H1 (cell line): ENCODE measurements around the gene PKD1. TPM values are rescaled to one million over a fixed set of nuclear protein-coding genes. Genes with fewer than 3 reads are reported as not detected.

Experiments used
- CTCF ChIA-PET: fragments of 300-600 bp; sonication (Branson Sonifier 250); formaldehyde crosslinking; loops from one replicate; lab custom pipeline; 2021; ENCODE audit not compliant: partially characterized antibody; lab: Charles Lee
- POLR2A ChIA-PET: fragments of 300-600 bp; sonication (Branson Sonifier 250); formaldehyde crosslinking; loops from one replicate; lab custom pipeline; 2021; ENCODE audit warnings: inconsistent platforms; ENCODE audit not compliant: partially characterized antibody; lab: Charles Lee
- DNase-seq, 2 experiments: peaks; one replicate each; pipeline versions ENCODE4 v3.0.0 to v3.0.0-alpha.2; 2010 to 2022; ENCODE audit warnings: low spot score in 2 of 2, low read depth in 1 of 2, mixed read lengths in 1 of 2
- FAIRE-seq: peaks from 2 replicates; lab custom pipeline; 2011; peaks lifted over from hg19 to GRCh38; lab: Jason Lieb, UNC
- H2AFZ ChIP-seq: 2 replicates; pipeline ENCODE4 v1.8.1; 2012; ENCODE audit warnings: low read length, inconsistent platforms
- H2AK5ac ChIP-seq: 2 replicates; pipeline ENCODE4 v1.6.1; 2013; ENCODE audit warnings: low read depth, low read length
- H2BK120ac ChIP-seq: replicated peaks from 2 replicates; pipeline ENCODE3; 2013; ENCODE audit warnings: low read depth, low read length, inconsistent platforms
- H2BK12ac ChIP-seq: 2 replicates; pipeline ENCODE4 v1.6.1; 2013; ENCODE audit warnings: low read depth, low read length
- H2BK15ac ChIP-seq: 2 replicates; pipeline ENCODE4 v1.6.1; 2013; ENCODE audit warnings: low read length
- H2BK20ac ChIP-seq: 2 replicates; pipeline ENCODE4 v1.6.1; 2013; ENCODE audit warnings: low read length
- H2BK5ac ChIP-seq: 2 replicates; pipeline ENCODE4 v1.6.1; 2013; ENCODE audit warnings: low read depth, low read length
- H3K14ac ChIP-seq: 2 replicates; pipeline ENCODE4 v1.6.1; 2013; ENCODE audit warnings: inconsistent platforms; ENCODE audit not compliant: insufficient read length
- H3K18ac ChIP-seq: 2 replicates; pipeline ENCODE4 v1.6.1; 2013; ENCODE audit warnings: low read length; ENCODE audit errors: extremely low read depth
- H3K23ac ChIP-seq: 2 replicates; pipeline ENCODE4 v1.6.1; 2013; ENCODE audit warnings: inconsistent platforms; ENCODE audit not compliant: insufficient read length
- H3K23me2 ChIP-seq: 2 replicates; pipeline ENCODE4 v1.6.1; 2013; ENCODE audit warnings: low read depth, low read length
- H3K27ac ChIP-seq: 2 replicates; pipeline ENCODE4 v1.6.1; 2011; ENCODE audit warnings: low read depth, low read length, inconsistent platforms
- H3K27me3 ChIP-seq, 4 experiments: replicated peaks in 1 of 4; 1 replicate in 1 of 4; 2 replicates in 3 of 4; pipeline versions ENCODE4 v1.6.1 to v1.8.1; 2011 to 2013; ENCODE audit warnings: low read length in 3 of 4, mild to moderate bottlenecking in 3 of 4, inconsistent platforms in 2 of 4, mixed read lengths in 2 of 4, moderate library complexity in 1 of 4; ENCODE audit not compliant: control insufficient read depth in 3 of 4, insufficient read depth in 3 of 4; ENCODE audit errors: extremely low read depth in 1 of 4
- H3K36me3 ChIP-seq, 4 experiments: 2 replicates each; pipeline versions ENCODE4 v1.6.1 to v1.8.1; 2011 to 2013; ENCODE audit warnings: mild to moderate bottlenecking in 4 of 4, low read length in 3 of 4, moderate library complexity in 2 of 4, control low read depth in 1 of 4, inconsistent platforms in 1 of 4; ENCODE audit not compliant: insufficient read depth in 4 of 4, control insufficient read depth in 2 of 4
- H3K4ac ChIP-seq: replicated peaks from 2 replicates; pipeline ENCODE3; 2013; ENCODE audit warnings: low read length, low read depth, mixed read lengths, inconsistent platforms; ENCODE audit not compliant: insufficient read length
- H3K4me1 ChIP-seq, 4 experiments: replicated peaks in 1 of 4; 1 replicate in 1 of 4; 2 replicates in 3 of 4; pipeline versions ENCODE4 v1.6.1 to v1.8.1; 2011 to 2013; ENCODE audit warnings: low read length in 3 of 4, inconsistent platforms in 2 of 4, mixed read lengths in 1 of 4; ENCODE audit not compliant: insufficient read depth in 4 of 4, control insufficient read depth in 3 of 4
- H3K4me2 ChIP-seq, 2 experiments: 2 replicates each; pipeline versions ENCODE4 v1.6.1 to v1.8.1; 2011 to 2013; ENCODE audit warnings: low read depth in 2 of 2, low read length in 2 of 2, control low read depth in 1 of 2, inconsistent platforms in 1 of 2, mild to moderate bottlenecking in 1 of 2; ENCODE audit not compliant: insufficient read depth in 1 of 2
- H3K4me3 ChIP-seq, 4 experiments: fragments of 200-600, 300-600 bp in 1 of 4; sonication (generic), shearing (Covaris generic), sonication (Bioruptor Twin) in 1 of 4; 2 replicates each; pipeline versions ENCODE4 v1.5.1 to v1.8.1; 2011 to 2016; ENCODE audit warnings: low read length in 4 of 4, low read depth in 3 of 4, control low read depth in 2 of 4, inconsistent platforms in 2 of 4, mild to moderate bottlenecking in 2 of 4, mixed read lengths in 1 of 4, moderate library complexity in 1 of 4; ENCODE audit not compliant: insufficient read depth in 2 of 4; ENCODE audit errors: extremely low read depth in 1 of 4
- H3K56ac ChIP-seq: replicated peaks from 2 replicates; pipeline ENCODE3; 2013; ENCODE audit warnings: low read depth, mild to moderate bottlenecking, mixed read lengths, low read length, inconsistent platforms; ENCODE audit not compliant: insufficient read length
- H3K79me1 ChIP-seq: 2 replicates; pipeline ENCODE4 v1.6.1; 2013; ENCODE audit warnings: low read depth, low read length, control low read depth
- H3K79me2 ChIP-seq, 2 experiments: 2 replicates each; pipeline versions ENCODE4 v1.6.1 to v1.8.1; 2012 to 2013; ENCODE audit warnings: low read length in 2 of 2, mild to moderate bottlenecking in 2 of 2, inconsistent platforms in 1 of 2; ENCODE audit not compliant: insufficient read depth in 2 of 2, control insufficient read depth in 1 of 2
- H3K9ac ChIP-seq, 4 experiments: replicated peaks in 1 of 4; 1 replicate in 1 of 4; 2 replicates in 3 of 4; pipeline versions ENCODE4 v1.6.1 to v1.8.1; 2011 to 2013; ENCODE audit warnings: low read depth in 3 of 4, low read length in 3 of 4, control low read depth in 2 of 4, mild to moderate bottlenecking in 2 of 4, moderate library complexity in 2 of 4, inconsistent platforms in 1 of 4; ENCODE audit errors: extremely low read depth in 1 of 4
- H3K9me3 ChIP-seq, 2 experiments: 2 replicates each; pipeline versions ENCODE4 v1.6.1 to v1.8.1; 2012 to 2013; ENCODE audit warnings: mild to moderate bottlenecking in 2 of 2, moderate library complexity in 2 of 2, control low read depth in 1 of 2, inconsistent platforms in 1 of 2, low read depth in 1 of 2, low read length in 1 of 2, mixed read lengths in 1 of 2; ENCODE audit not compliant: insufficient read depth in 2 of 2
- H4K20me1 ChIP-seq, 2 experiments: replicated peaks in 1 of 2; 2 replicates each; pipeline versions ENCODE3 to v1.8.1; 2011 to 2013; ENCODE audit warnings: inconsistent platforms in 2 of 2, low read length in 2 of 2, mild to moderate bottlenecking in 1 of 2; ENCODE audit not compliant: insufficient read depth in 2 of 2, control insufficient read depth in 1 of 2
- H4K5ac ChIP-seq: 2 replicates; pipeline ENCODE4 v1.6.1; 2013; ENCODE audit warnings: low read length, low read depth, mixed read lengths, inconsistent platforms; ENCODE audit not compliant: insufficient read length
- H4K8ac ChIP-seq: 2 replicates; pipeline ENCODE4 v1.8.0; 2013; ENCODE audit warnings: mild to moderate bottlenecking, moderate library complexity, low read length, inconsistent platforms; ENCODE audit not compliant: insufficient read depth; ENCODE audit errors: extremely low read depth
- H4K91ac ChIP-seq: replicated peaks from 2 replicates; pipeline ENCODE3; 2013; ENCODE audit warnings: low read length, mixed read lengths, inconsistent platforms; ENCODE audit not compliant: insufficient read length
- ASH2L ChIP-seq: fragments of 200-600, 300-600 bp; sonication (generic); IDR thresholded peaks from one replicate; pipeline ENCODE4 v1.7.1; 2017; ENCODE audit warnings: low read length
- CHD1 ChIP-seq: IDR thresholded peaks from 2 replicates; pipeline ENCODE4 v1.6.1; 2012; ENCODE audit warnings: low read depth, low read length, improper control_type of control experiment
- CHD2 ChIP-seq: IDR thresholded peaks from 2 replicates; pipeline ENCODE4 v1.6.1; 2012; ENCODE audit warnings: low read length, improper control_type of control experiment
- CREB1 ChIP-seq: IDR thresholded peaks from 2 replicates; pipeline ENCODE4 v1.6.1; 2012; ENCODE audit warnings: inconsistent platforms
- KDM4A ChIP-seq: IDR thresholded peaks from one replicate; pipeline ENCODE4 v1.7.1; 2012; ENCODE audit warnings: low read depth, mild to moderate bottlenecking, moderate library complexity, low read length, inconsistent platforms; ENCODE audit not compliant: severe bottlenecking
- RNF2 ChIP-seq: fragments of 200-900, 300-1000 bp; sonication (generic); IDR thresholded peaks from 2 replicates; pipeline ENCODE4 v1.7.1; 2016; ENCODE audit warnings: borderline replicate concordance, low read depth, mild to moderate bottlenecking, antibody characterized with exemption, low read length; ENCODE audit not compliant: poor library complexity, severe bottlenecking; ENCODE audit errors: missing control alignments
- SIX5 ChIP-seq: IDR thresholded peaks from 2 replicates; pipeline ENCODE4 v1.6.1; 2011; ENCODE audit warnings: mild to moderate bottlenecking, low read depth, low read length
- SP1 ChIP-seq: IDR thresholded peaks from 2 replicates; pipeline ENCODE4 v1.6.1; 2011; ENCODE audit warnings: low read depth, low read length
- TAF1 ChIP-seq: IDR thresholded peaks from 2 replicates; pipeline ENCODE4 v1.6.1; 2011; ENCODE audit warnings: mild to moderate bottlenecking, low read depth, low read length
- WGBS, 2 experiments: shearing (Covaris generic) in 1 of 2; methylation state at CpG; one replicate each; pipeline versions ENCODE4 v1.1.6 to v1.1.7; 2013 to 2015; ENCODE audit warnings: low lambda C conversion rate in 2 of 2, mixed read lengths in 2 of 2, inconsistent platforms in 1 of 2, low coverage in 1 of 2, missing lambda C conversion rate in 1 of 2; ENCODE audit not compliant: insufficient replicate concordance in 2 of 2, insufficient coverage in 1 of 2, insufficient read length in 1 of 2; ENCODE audit errors: extremely low coverage in 1 of 2, missing lambda C conversion rate in 1 of 2; 5-methylcytosine and 5-hydroxymethylcytosine counted together
- polyA plus RNA-seq, 7 experiments: library from polyadenylated mRNA; depleted of rRNA in 3 of 7; stranded (reverse) in 5 of 7; unstranded in 2 of 7; fragments of >200 nt in 5 of 7; fragments of 200-250 nt in 2 of 7; gene quantifications; 1 replicate in 5 of 7; 2 replicates in 1 of 7; 4 replicates in 1 of 7; pipeline versions ENCODE4 v1.2.1 to v1.2.3, GENCODE V29; 2011 to 2013; ENCODE audit warnings: missing spikeins in 2 of 7, mixed read lengths in 2 of 7
- total RNA-seq: library from RNA; stranded (reverse); fragmentation: NEBNext Ultra II Directional; extraction: Animal tissue kit (Norgen Biotek cat#: 25700); gene quantifications from 2 replicates; pipeline ENCODE4 v1.2.1, GENCODE V29; 2021

The PKD1 gene
- total and polyA plus RNA-seq, 2 of the 8 experiments (the other 6 are each of a cell fraction or from before 2014, with no cell fraction given), result 40.6 to 52.7 TPM

DNA sequence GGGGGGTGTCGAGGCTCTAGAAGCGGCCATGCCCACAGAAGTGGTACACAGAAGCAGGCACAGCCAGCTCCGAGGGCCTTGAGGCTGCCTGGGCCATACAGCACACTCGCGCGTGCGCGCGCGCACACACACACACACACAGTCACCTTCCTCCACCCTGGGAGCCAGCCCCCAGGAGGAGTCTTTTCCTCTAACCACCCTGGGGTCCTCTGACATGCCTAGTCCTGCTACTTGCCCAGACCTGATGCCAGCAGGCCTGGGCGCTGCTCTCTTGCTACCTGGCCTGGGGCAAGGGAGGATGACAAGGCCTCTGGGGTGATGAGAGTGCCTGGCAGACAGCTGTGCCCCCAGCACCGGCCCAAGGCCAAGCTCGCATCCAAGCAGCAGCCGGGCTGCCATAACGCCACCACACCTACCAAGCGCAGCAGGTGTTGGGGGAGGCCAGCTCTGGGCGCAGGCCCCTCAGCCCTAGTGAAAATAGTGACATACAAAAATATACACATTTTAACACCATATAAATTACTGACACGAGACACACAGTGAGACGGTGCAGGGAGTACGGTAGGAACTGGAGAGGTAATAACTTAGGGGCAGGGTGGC is 46.8 kb downstream of the PKD1 start:
- Histone ChIP-seq H3K27me3 (no peaks in the 10 kb centered on the region), H3K4me1 (peaks cover 0 to 12% (median 9%) of the 10 kb centered on the region in 4 experiments; a peak in 5 of 7 replicates), H2BK120ac (no peak overlapping the region), H2BK15ac (no peak overlapping the region), H3K79me1 (no peaks in the 10 kb centered on the region), H2AK5ac (no peak overlapping the region), H3K23ac (no peak overlapping the region), H4K8ac (no peak overlapping the region), H3K23me2 (peaks cover 6% of the 10 kb centered on the region; the same call in 1 of the 2 replicates), H3K9me3 (no peaks in the 10 kb centered on the region), H3K56ac (no peak overlapping the region), H4K20me1 (peaks cover 8 to 16% of the 10 kb centered on the region in 2 experiments), H3K14ac (no peak overlapping the region), H3K27ac (no peak overlapping the region), H2BK20ac (no peak overlapping the region), H4K5ac (no peak overlapping the region), H4K91ac (no peak overlapping the region), H2BK5ac (no peak overlapping the region), H3K18ac (no peak overlapping the region), H2AFZ (no peak overlapping the region), H3K4me3 (no peak overlapping the region), H3K4ac (no peak overlapping the region), H3K4me2 (no peak overlapping the region), H3K9ac (no peak overlapping the region), H3K36me3 (peaks cover 0 to 24% (median 0%) of the 10 kb centered on the region in 4 experiments; a peak in 4 of 8 replicates), H2BK12ac (no peak overlapping the region), H3K79me2 (no peaks in the 10 kb centered on the region)
- WGBS, 2 experiments, result 94% methylated on average over 19 of the region's 20 CpGs; no CpG with 5 or more reads in 1 of the 2 experiments
- POLR2A ChIA-PET, result interaction anchor here (0.8 to 6.9 kb wide), 5 partner anchors 10 to 92 kb away, joined by 4 to 50 read pairs (median 4); partner anchors contain the start of gene TRAF7
- no peak for FAIRE-seq
- TF ChIP-seq SP1 (no peak), CHD1 (no peak), KDM4A (no peak), ASH2L (no peak), CHD2 (no peak), RNF2 (no peak), CREB1 (no peak), TAF1 (no peak), SIX5 (no peak)
- CTCF ChIA-PET, result interaction anchor here (0.8 to 2.4 kb wide), 4 partner anchors 63 to 85 kb away, joined by 3 to 9 read pairs (median 4); no protein-coding TSS in a partner anchor
- DNase-seq, result no peak
